GM19395 (cell line): Measurements from ENCODE around the gene CELA2A.
"Not testable (repeated sequence)": the region's sequence is repeated elsewhere in the genome, so short reads cannot be mapped to it uniquely, and the experiment has no call there.

Experiments
- ATAC-seq: cut with Tn5 transposase; IDR thresholded peaks from one replicate; pipeline ENCODE4 v1.9.1; 2021; ENCODE audit warnings: mild to moderate bottlenecking, moderate library complexity; ENCODE audit not compliant: unreplicated experiment

CELA2A gene

DNA sequence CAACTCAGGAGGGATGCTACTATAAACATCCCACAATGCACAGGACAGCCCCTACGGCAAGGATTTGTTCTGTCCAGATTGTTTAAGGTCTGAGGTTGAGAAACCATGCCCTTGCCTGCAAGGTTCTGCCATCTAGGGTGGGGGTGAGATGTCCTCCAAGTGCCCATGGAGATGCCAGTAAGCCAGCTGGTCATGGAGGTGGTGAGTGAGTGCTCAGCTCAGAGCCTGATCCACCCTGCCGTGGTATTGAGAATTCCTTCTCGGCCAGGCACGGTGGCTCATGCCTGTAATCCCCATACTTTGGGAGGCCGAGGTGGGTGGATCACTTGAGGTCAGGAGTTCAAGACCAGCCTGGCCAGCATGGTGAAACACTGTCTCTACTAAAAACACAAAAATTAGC lies 31.6 kb upstream of the CELA2A start:
- ATAC-seq: no peak

DNA sequence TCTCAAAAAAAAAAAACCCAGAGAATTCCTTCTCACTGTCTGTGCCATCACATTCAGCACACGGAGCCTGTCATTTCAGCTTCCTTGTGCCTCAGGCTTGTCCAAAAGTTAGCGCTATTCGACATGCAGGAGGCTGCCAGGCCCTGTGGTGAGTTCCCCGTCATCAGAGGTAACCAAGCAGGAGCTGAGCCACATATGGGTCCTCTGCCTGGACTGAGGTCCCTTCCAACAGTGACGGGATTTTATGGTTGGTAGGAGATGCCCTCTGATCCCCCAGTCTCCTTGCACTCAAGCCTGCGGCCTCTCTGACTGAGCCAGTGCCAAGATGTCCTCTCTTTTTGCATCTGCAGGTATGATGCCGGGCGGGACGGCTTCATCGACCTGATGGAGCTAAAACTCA lies 31.0 kb upstream of the CELA2A start:
- ATAC-seq: no peak

DNA sequence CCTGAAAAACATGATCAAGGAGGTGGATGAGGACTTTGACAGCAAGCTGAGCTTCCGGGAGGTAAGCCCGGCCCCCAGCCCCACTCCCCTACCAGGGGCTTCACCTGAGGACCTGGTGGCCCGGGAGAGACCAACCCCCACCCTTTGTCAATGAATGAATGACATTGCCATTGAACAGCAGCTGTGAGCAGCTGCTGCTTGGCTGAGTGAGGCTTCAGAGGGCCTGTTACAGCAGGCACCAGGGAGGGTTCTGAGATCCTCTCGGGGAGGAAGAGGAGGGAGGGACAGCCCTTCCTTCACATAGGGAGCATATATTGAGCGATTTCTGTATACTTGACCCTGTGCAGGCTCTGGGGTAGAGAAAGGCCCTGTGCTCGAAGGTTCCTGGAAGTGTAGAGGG lies 30.6 kb upstream of the CELA2A start:
- ATAC-seq: no peak

DNA sequence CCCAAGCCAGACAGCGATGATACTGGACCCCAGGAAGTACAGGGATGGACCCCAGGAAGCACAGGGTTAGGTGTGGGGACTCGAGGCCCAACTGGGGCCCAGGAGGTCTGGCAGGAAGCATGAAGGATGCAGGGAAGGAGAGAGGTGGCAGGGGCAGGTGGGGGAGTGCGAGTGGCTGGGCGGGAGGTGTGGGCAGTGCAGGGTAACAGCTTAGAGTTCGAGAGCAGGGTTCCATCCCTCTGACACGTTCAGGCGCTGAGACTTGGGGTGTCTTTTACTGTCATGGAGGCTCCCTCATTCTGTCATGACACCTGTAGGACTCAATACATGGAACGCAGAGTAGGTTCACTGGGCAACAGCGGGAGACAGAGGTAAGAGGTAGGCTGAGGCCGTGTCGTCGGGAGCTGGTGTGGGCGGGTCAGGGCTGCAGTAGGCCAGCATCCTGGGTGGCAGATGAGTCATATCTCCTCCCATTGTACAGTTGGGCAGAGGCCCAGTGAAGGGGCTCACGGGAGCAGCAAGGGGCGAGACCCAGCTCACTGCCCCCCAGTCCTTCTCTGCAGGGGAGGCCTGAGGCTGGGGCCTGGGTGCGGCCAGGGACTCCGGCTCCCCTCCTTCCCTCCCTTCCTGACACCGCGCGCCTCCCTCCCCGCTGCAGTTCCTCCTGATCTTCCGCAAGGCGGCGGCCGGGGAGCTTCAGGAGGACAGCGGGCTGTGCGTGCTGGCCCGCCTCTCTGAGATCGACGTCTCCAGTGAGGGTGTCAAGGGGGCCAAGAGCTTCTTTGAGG lies 29.8 kb upstream of the CELA2A start:
- no peak for ATAC-seq

DNA sequence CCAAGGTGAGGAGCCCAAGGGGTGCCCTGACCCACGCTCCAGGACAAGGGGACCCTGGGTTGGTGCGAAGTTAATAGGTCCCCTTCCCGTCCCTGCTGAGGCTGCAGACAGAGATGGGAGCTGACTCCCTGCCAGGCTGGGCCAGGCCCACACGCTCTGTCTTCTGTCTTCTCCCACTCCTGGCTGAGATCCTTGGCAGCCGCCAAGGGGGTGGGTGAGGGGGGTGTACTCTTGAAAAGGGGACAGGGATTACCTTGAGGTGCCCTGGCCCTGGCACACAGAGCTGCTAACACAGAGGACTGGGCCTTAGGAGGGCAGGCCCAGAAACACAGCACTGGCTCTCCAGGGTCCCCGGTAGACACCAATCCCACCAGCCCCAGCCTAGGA lies 29.3 kb upstream of the CELA2A start:
- ATAC-seq: no peak

DNA sequence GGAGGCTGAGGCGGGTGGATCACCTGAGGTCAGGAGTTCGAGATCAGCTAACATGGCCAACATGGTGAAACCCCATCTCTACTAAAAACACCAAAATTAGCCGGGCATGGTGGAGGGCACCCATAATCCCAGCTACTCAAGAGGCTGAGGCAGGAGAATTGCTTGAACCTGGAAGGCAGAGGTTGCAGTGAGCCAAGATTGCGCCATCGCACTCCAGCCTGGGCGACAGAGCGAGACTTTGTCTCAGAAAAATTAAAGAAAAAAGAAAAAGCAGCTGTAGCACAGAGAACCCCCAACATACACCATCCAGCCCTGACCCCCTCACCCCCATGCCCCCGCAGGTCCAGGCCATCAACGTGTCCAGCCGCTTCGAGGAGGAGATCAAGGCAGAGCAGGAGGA lies 28.3 kb upstream of the CELA2A start:
- ATAC-seq: not testable (repeated sequence)

DNA sequence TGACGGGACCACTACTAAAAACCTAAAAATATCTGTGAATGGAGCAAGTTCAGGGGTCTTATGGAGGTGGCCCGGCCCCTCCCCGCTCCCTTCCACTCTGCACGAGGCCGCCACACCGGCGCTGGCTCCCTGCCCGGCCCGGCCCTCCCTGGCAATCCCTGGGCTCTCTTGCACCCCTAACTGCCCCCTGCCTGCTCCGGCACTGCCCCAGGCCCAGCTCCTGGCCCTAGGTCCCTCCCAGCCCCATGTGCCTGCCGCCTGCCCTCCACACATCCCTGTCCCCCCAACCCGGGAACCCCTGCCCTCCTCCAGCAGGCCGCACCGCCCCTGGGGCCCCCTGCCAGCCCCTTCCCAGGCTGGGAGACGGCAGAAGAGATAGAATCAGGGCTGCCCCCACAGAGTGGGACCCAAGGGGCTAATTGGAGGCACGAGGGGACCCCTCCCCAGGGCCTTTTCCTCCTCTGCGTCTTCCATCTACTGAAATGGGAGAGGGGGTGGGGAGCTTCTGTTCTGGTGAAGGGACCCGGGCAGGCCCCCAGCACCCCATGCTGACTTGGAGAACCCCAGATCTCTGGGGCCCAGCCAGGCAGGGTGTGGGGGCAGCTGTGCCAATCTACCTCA lies 27.6 kb upstream of the CELA2A start:
- ATAC-seq: no peak

DNA sequence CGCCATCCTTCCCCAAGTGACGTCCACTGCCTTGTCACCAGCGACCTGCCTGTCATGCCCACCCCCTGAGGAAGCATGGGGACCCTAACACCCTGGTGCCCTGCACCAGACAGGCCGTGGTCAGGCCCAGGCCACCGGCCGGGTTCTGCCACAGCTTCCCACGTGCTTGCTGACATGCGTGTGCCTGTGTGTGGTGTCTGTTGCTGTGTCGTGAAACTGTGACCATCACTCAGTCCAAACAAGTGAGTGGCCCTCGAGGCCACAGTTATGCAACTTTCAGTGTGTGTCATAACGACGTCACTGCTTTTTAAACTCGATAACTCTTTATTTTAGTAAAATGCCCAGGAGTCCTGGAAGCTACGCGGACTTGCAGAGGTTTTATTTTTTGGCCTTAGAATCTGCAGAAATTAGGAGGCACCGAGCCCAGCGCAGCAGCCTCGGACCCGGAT lies 26.8 kb upstream of the CELA2A start:
- no peak for ATAC-seq

DNA sequence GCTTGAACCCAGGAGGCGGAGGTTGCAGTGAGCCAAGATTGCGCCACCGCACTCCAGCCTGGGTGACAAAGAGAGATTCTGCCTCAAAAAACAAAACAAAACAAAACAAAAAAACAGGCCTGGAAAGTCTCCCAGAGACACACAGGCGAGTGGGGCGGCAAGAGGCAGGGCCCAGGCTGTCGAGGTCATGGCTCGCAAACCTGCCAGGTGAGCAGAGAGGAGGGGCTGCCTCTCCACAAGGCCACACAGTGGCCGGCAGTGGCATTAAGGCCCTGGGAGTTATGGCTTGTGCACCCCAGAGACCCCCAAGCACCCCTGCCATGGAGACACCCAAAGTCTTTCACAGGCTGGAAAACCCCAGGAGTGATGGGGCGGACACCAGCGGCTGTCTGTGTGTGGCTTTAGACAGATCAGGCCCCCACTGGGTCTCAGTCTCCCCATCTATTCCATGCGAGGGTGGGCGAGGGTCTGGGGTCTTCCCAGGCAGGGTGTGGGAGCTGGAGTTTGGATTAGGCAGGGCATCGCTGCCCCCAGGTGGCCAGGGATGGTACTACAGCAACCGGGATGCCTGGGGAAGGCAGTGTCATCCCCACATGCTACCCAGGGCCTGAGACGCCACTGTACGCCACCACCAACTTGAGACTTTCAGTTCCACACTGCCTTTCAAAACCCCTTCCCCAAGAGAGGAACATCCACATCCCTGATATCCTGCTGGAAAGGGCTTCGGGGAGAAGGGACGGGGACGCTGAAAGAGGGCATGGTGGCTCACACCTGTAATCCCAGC lies 25.6 kb upstream of the CELA2A start:
- no peak for ATAC-seq

DNA sequence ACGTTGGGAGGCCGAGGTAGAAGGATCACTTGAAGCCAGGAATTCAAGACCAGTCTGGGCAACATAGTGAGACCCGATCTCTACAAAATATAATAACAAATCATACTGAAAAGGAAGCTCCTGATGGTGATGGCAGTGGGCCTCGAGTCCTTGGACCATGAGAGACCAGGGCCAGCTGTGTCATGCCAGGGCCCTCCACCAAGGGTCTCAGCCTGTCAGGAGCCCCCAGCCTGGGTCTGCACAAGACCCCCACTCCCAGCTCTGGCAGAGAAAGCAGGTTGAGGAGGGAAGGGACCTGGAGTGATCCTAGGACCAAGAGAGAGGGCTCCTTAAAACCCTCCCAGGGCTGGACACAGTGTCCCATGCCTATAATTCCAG lies 25.0 kb upstream of the CELA2A start:
- no peak for ATAC-seq

DNA sequence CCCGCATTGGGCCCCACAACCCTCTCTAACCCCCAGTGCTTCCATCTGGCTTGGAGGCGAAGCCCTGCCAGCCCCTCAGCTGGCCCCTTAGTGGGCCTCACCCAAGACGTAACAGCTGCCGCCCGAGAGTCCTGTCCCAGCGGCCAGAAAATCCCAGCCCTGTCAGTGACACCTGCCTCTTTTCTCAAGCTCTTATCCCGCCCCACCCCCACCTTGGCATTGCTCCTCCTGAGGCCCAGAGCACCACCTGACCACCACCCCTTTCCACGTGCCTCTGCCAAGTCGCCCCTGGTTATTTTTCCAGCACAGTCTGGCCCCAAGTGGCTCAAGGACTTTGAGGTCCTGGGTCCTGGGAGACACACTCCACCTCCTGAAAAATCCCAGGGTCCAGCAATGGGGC lies 24.2 kb upstream of the CELA2A start:
- no peak for ATAC-seq

DNA sequence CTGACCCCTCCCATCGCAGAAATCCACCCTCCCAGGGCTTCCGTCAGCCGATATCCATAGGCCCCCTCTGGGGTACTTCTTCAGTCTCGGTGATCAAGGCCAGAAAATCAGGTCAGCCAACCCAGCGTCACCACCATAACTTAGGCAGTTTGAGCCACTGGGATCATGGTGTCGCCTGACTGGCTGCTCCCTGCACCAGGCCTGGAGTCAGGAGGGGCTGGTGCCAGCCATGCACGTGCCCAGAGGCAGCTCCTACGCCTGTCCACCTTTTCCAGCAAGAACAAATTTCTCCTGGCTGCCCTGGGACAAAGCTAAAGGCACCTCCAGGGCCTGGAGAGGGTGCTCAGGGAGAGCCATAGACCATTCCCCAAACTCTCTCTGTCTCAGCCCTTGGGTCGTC lies 23.1 kb upstream of the CELA2A start:
- no peak for ATAC-seq

DNA sequence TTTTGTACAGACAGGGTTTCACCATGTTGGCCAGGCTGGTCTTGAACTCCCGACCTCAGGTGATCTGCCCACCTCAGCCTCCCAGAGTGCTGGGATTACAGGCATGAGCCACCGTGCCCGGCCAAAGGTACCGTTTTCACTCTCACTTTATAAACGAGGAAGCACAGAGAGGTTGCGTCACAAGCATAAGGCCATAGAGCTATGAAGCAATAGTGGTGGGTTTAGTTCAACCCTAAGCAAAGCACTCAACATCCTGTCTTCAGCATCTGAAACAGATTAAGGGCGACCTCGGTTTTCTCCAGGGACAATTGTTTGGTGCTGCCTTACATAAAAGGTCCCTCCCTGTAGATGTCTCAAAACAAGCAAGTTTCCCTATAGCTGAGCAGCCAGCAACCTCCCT lies 21.8 kb upstream of the CELA2A start:
- not testable (repeated sequence) for ATAC-seq

DNA sequence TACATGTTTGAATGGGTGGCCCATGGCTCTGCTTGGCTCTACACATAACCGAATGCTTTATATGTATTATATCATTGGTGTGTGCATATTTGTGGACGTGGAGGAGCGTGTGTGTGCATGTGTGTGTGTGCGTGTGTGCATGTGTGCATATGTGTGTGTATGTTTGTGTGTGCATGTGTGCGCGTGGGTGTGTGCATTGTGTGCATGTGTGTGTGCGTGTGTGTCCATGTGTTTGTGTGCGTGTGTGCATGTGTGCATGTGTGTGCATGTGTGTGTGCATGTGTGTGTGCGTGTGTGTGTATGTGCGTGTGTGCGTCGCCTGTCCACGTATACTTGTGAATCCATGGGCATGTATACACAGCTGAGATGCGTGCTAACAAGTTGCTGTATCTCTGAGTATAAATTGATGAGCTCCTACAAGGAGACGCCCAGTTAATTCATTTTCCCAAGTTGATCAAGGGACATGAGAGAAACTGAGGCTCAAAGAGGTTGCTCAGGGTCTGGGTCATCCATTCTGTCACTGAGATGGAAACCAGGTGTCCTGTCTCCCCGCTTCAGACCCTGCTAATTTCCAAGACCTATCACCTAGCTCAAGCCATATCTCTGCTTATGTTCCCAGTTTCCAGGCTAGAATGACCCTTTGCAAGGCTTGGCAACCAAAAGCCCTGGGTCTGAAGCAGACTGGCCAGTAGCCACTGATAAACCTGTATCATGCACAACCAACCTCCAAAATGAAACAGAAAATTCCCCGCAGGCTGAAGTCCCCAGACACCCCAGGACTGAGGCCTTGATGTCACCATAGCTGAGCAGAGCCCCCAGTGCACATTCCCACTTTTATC lies 21.1 kb upstream of the CELA2A start:
- ATAC-seq: no peak

DNA sequence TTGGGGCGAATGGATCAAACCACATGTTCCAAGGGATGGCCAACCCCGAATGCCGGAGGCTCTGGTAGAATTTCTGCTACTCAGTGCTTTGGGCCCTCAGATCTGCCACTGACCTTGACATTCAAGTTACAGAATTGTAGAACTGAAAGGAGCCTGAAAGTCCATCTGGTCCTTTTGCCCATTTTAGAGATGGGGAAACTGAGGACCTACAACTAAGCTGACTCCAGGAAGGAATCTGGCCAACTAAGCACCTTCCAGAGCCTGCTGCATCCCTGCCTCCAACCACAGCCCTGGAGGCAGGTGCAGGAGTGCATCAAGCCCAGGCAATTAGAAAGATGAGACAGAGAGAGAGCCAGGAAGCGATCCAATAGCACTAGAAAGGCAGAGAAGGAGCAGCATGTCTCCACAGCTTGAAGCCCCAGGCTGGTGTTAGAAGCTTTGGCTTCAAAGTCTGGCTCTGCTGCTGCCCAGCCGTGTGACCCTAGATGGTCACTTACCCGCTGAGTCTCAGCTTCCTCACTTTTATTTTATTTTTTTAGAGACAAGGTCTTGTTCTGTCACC lies 19.6 kb upstream of the CELA2A start:
- ATAC-seq: no peak

DNA sequence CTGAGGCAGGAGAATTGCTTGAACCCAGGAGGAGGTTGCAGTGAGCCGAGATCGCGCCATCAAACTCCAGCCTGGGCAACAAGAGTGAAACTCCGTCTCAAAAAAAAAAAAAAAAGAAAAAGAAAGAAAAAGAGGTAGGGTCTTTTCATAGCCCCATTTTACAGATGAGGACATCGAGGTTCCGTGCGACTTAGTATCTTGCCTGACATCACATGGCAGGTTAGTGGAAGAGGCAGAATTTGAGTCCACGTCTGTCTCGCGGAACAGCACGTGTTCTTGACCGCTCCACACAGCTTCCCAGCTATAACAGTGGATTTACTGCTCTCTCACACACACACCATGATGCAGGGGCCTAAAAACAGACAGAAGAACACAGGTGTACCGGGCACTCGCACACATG lies 17.2 kb upstream of the CELA2A start:
- ATAC-seq: no peak

DNA sequence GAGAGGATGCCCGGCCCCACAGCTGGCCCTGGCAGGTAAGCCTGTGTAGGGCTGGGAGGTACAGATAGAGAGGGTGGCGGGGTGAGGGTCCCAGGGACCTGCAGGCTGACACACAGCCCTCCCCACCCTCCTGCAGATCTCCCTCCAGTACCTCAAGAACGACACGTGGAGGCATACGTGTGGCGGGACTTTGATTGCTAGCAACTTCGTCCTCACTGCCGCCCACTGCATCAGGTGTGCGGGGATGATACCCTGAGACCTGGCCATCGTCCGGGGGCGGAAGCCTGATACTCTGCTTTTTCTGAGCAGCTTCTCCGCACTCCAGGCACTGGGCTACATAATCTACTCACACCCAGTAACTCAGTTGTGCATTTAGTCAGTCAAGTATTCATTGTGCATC lies 16.2 kb upstream of the CELA2A start:
- ATAC-seq: no peak

DNA sequence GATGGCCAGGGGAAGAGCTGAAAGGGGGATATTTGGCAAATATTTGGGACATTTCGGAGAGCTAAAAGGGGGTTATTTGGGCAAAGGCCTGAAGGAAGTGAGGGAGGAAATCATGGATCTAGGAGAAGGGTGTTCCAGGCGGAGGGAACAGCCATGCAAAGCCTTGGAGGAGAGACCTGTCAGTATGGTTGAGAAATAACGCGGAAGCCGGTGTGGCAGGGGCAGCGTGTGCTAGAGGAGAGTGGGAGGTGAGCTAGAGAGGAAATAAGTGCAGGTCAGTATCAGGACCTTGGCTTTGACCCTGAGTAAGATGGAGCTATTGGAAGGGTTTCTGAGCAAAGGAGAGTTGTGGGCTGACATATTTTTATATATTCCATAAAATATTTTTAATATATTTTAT lies 15.3 kb upstream of the CELA2A start:
- no peak for ATAC-seq

DNA sequence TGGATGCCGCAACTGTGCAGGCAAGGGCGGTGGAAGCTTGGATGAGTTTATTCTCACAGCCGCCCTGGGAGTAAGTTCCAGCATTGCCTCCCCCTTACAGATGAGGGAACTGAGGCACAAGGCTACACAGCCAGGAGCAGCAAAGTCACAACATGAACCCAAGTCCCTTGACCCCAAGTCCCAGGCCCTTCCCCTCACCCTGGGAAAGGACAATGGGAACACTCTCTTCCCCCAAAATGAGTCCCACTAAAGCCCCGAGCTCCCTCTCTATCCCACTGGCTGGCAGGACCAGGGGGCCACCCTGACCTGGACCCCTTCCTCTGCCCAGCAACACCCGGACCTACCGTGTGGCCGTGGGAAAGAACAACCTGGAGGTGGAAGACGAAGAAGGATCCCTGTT lies 14.4 kb upstream of the CELA2A start:
- no peak for ATAC-seq

DNA sequence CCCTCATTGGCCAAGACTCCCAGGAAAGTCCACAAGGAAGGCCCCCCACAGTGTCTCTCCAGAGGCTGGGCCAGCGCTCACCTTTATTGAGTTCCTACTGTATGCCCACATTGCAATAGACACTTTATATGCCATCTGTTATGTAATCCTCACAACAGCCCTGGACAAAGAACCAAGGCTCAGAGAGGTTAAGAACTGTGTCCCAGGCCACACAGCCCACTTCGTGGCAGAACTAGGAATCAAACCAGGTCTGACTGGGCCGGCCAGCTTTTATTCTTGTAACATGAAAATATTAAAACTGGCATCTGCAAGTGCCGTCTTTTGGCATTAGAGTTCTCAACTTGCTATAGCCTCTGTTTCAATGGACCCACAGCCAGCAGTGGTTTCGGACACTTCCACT lies 13.8 kb upstream of the CELA2A start:
- ATAC-seq: no peak

DNA sequence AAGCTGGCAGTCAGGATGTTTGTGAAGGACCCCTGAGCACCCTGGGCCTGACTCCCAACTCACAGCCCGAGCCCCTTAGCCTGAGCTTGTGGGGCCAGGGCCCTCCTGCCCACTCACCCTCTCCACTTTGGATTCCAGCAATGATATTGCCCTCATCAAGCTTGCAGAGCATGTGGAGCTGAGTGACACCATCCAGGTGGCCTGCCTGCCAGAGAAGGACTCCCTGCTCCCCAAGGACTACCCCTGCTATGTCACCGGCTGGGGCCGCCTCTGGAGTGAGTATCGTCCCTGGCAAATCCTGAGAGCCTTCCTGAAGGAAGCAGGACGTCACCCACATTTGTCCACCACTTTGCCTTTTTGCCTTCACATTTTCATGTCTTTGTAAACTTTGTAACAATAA lies 13.3 kb upstream of the CELA2A start:
- no peak for ATAC-seq
